Embryonic facial prominence (tissue), 1 donor: ENCODE data around the gene EYS.

Experiments used
- DNase-seq: peaks from one replicate; pipeline ENCODE4 v3.0.0-alpha.2; 2016; ENCODE audit errors: extremely low spot score

Gene EYS

GRCh38 chr6:65221153-65221552 is 485.9 kb downstream of the EYS start:
- no peak for DNase-seq

GRCh38 chr6:65202738-65203137 is 504.3 kb downstream of the EYS start:
- DNase-seq = no peak

DNA sequence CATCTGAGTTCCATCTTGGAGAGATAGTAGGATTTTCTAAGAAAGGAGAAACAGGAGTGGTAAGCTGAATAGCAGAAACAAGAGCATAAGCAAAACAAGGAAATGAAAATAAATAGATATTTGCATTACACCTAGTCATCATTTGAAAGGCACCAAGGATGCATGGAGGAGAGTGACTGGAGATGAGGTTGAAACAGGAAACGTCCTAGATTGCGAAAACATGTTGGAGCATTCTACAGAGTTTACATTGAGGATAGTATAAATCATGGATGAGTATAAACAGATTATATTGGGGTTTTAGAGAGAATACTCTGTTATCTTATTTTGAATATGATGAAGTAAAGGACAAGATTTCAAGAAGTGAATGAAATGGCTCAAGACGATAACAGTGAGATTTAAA is 507.3 kb downstream of the EYS start:
- DNase-seq = no peak

GRCh38 chr6:65199121-65199520 is 507.9 kb downstream of the EYS start:
- DNase-seq = no peak

DNA sequence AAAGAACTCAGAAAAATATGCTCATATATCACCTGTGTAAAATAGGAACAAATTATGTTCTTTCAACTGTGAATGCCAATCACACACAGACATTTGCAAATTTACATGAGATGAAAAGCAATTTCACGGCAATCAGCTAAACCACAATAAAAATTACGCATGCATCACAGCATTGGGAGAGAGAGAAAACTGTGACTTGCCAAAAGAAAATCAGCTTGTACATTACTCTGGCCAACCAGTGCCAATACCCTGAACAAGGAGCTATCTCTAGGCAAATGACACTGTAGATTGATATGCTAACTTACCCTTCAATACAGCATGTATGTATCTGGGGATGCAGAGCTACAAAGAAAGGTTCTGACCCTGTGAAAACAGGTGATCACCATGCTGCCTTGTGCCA is 515.6 kb downstream of the EYS start:
- no peak for DNase-seq

- DNase-seq = no peak
Measured at GRCh38 chr6:65189236-65189881, 517.7 kb downstream of the EYS start.

DNA sequence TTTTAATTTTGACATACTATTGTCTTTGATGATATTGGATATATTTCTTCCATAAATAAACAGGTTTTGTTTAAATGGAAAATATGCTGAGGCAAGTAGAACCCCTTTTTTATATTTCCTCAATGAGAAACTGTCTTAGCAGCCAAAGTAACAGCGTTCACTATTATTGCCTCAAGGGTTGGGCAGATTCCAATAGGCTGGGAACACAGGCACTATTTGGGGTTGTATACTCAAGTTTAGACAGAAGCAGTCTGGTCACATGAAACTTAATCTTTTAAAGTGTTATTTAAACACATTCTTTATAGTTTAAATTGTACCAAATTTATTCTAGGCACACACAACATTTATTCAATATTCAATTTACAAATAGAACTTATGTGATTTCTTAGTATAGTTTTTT is 520.2 kb downstream of the EYS start:
- no peak for DNase-seq

GRCh38 chr6:65182681-65183080 is 524.3 kb downstream of the EYS start:
- DNase-seq = no peak

- no peak for DNase-seq
Measured at GRCh38 chr6:65170273-65170672, 536.8 kb downstream of the EYS start.

- no peak for DNase-seq
Measured at GRCh38 chr6:65161661-65162060, 545.4 kb downstream of the EYS start.

DNA sequence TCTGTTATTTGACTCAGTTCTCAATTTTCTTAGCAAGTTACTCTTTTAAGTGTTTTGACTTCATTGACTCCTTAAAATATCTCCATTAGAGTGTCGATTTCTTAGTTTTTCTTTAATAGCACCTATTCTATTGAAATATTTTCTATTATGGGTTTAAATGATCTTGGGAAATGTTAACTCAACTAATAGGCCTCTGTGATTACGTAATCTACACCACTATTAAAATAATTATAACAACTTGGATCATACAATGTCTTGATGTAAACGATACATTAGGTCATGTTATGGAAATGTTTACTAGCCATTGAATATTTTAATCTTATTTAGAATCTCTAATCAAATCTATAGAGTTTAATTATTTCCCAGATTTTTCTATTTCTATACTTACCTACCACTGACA is 550.0 kb downstream of the EYS start:
- DNase-seq = no peak

- no peak for DNase-seq
Measured at GRCh38 chr6:65155083-65155482, 551.9 kb downstream of the EYS start.

DNA sequence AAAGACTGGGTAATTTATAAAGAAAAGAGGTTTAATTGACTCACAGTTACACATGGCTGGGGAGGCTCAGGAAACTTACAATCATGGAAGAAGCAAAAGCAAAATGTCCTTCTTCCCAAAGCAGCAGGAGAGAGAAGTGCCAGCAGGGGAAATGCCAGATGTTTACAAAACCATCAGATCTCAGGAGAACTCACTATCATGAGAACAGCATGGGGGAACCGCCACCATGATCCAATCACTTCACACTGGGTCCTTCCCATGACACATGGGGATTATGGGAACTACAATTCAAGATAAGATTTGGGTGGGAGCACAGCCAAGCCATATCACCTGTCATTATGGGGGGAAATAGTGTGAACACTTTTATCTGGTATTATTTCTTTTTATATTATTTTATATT is 557.2 kb downstream of the EYS start:
- DNase-seq = no peak

- DNase-seq = no peak
Measured at GRCh38 chr6:65148839-65149238, 558.2 kb downstream of the EYS start.

GRCh38 chr6:65135567-65135966 is 571.5 kb downstream of the EYS start:
- no peak for DNase-seq

GRCh38 chr6:65126667-65127066 is 580.4 kb downstream of the EYS start:
- no peak for DNase-seq

- no peak for DNase-seq
Measured at GRCh38 chr6:65123521-65123920, 583.5 kb downstream of the EYS start.

GRCh38 chr6:65117817-65118409 is 589.1 kb downstream of the EYS start:
- no peak for DNase-seq

- DNase-seq = no peak
Measured at GRCh38 chr6:65116326-65116725, 590.7 kb downstream of the EYS start.

DNA sequence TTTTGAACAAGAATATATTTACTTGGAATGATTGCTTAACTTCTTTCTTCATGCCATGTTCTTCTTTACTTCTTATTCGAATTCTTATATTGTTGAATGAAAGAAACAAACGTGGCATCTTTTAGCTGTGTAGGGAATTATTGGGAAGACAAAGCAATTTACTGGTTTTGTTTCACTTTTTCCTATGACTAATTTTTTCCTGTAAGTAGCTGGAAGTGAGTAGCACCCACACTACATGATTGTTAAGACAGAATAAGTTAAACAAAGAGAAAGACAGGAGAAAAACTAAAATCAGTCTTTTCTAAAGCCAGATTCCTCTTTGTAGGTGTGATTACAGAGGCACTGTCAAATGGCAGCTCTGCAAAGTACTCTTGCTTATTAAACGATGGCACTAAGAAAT is 593.4 kb downstream of the EYS start:
- no peak for DNase-seq

- no peak for DNase-seq
Measured at GRCh38 chr6:65112435-65112834, 594.6 kb downstream of the EYS start.

DNA sequence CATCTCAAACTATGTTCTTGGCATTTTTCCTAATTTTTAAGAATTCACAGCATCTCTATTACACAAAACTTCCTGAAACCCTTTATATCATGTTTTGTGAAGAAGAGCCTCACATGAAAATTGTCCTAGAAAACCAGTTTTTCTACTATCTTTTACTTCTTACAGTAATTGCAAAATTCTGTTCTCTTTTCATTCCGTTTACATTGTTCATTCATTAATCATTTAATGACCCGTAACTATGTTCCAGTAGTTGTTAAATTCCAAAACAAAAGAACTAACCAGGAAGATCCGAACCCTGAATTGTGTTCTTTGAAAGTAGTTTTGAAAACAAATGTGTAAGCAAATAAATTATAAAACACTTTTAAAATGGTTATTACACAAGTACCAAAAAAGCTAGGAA is 597.0 kb downstream of the EYS start:
- DNase-seq = no peak

GRCh38 chr6:65098349-65098748 is 608.7 kb downstream of the EYS start:
- DNase-seq = no peak

- DNase-seq = no peak
Measured at GRCh38 chr6:65091561-65091960, 615.5 kb downstream of the EYS start.
